Measurements from ENCODE around the gene MEIOC. TPM values are rescaled to one million over a fixed set of nuclear protein-coding genes. Genes with fewer than 3 reads are reported as not detected.

Gene MEIOC
- total RNA-seq, result 0.48 TPM in 1 of 2 replicates, not detected in the other

DNA sequence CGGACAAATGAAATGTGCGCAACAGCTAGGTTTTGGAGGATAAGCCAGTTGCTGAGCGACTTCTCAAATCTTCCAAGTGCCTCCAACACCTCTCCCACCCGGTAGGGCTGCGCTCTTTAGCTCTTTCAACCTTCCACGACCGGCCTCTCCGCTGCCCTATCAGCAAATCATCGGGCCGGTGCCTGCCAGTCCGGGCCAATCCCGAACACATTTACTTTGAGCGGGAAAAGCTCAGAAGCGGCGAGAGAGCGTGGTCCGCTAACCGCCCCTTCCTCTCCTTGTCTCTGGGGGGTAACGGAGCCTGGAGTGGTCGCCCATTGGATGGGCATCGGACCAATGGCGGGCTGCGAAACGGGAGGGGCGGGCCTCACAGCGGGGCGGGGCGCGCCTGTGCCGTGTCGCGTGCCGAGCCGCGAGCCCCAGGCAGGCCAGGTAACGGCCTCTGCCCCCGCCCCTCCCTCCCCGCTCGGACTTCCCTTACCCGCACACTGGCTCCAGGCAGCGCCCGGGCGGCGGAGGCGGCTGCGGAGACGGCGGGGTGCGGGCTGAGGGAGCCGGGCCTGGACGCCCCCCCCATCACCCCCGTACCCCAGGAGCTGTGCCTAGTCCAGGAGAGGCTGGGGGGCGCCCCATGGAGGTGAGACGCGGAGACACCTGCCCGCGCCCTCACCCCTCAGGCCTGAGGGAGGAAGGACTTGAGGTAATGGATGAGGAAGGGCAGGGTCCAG, at the start of gene MEIOC:
TSS of gene MEIOC (plus strand) at position 486 of the 728 bp plus-strand sequence. CDS start at position 632, 146 bp downstream.

GRCh38 chr17:44689477-44690217, 33.4 kb downstream of the MEIOC start, which contains the start of gene CCDC43:
Gene CCDC43, minus strand, starts transcription at chr17:44689776. Its CDS starts 23 bp downstream, at chr17:44689753.

DNA sequence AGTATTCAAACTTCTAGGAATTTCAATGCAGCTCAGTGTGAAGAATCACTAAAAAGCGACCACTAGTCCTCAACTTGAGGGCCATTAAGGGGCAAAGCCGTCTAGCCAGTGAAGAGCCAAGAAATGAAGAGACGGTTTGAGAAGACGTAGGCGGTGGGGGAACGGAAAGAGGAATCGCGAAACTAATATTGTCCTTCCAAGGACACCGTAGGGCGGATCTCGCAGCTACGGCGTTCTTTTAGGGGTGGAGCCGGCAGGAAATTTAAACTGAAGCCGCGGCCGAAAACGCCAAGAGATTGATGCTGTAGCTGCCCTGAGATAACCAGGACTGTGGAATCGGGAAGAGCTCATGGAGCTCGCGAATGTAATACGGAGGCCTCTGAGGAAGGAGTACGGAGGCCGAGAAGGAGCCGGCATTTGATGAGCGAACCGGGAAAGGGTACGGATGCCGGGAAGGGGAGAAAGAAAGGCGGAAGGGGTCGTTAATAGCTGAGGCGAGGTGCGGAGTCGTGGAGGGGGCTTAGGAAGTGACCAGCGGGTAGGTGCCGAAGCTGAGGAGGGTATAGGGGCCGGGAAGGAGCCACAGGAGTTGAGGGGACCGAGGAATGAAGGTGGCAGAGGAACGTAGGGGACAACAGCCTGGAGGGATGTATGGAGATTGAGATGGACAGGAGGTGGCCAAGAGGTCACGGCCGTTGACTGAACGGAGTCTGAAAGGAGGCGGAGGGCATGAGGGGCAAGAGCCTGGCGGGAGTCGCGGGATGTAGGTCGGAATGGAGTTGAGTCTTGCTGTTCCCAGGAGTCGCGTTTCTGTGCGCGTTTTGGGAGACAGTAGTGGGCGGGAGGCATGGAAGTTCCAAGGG, 52.4 kb downstream of the MEIOC start, which contains the start of gene DBF4B:
TSS of gene DBF4B (plus strand) at position 265 of the 863 bp plus-strand sequence. CDS start at position 421, 156 bp downstream.

Other genes starting within 250 kb of the MEIOC start
- 7.5 and 10.4 TPM in 2 replicates for gene GPATCH8, start 153.1 kb upstream of the MEIOC start, total RNA-seq
- gene FZD2, start 99.0 kb upstream of the MEIOC start, total RNA-seq, result 0.21 and 1.7 TPM in 2 replicates
- 31.1 and 38.8 TPM in 2 replicates for gene CCDC43, start 33.3 kb downstream of the MEIOC start, total RNA-seq
- gene DBF4B, start 52.2 kb downstream of the MEIOC start, total RNA-seq, result 0.64 and 0.72 TPM in 2 replicates
- 0.21 TPM in 1 of 2 replicates, not detected in the other for gene ADAM11, start 102.5 kb downstream of the MEIOC start, total RNA-seq
- under 0.01 and 12.3 TPM in 2 replicates for gene GJC1, start 173.8 kb downstream of the MEIOC start, total RNA-seq
- gene HIGD1B, start 191.4 kb downstream of the MEIOC start, total RNA-seq, result not detected in 2 replicates
- 58.0 and 87.7 TPM in 2 replicates for gene EFTUD2, start 243.0 kb downstream of the MEIOC start, total RNA-seq

Data from tracheal epithelial cell (primary cell).